BLaER1 treated with 17β-estradiol and CSF1 and Interleukin-3, amounts not matched to agents 10 nM and 100 nM (cell line): ENCODE measurements around the gene TIGD4.
A peak's percentile ranks its signal among the peaks of the same experiment; 100 is the strongest.

Experiments used
- H3K27ac ChIP-seq, 11 experiments: shearing (Covaris generic); formaldehyde crosslinking; 2 replicates each; pipeline ENCODE4 v1.8.1; 2022
- H3K27me3 ChIP-seq, 11 experiments: shearing (Covaris generic); formaldehyde crosslinking; 2 replicates each; pipeline ENCODE4 v1.8.1; 2022
- H3K36me3 ChIP-seq, 11 experiments: shearing (Covaris generic); formaldehyde crosslinking; 2 replicates each; pipeline ENCODE4 v1.8.1; 2022
- H3K4me1 ChIP-seq, 10 experiments: shearing (Covaris generic); formaldehyde crosslinking; 2 replicates each; pipeline ENCODE4 v1.8.1; 2022
- H3K4me2 ChIP-seq, 11 experiments: shearing (Covaris generic); formaldehyde crosslinking; 2 replicates each; pipeline ENCODE4 v1.8.1; 2022
- H3K4me3 ChIP-seq, 10 experiments: shearing (Covaris generic); formaldehyde crosslinking; 2 replicates each; pipeline ENCODE4 v1.8.1; 2022
- H3K9ac ChIP-seq, 11 experiments: shearing (Covaris generic); formaldehyde crosslinking; 2 replicates each; pipeline ENCODE4 v1.8.1; 2022
- H3K9me3 ChIP-seq, 11 experiments: shearing (Covaris generic); formaldehyde crosslinking; replicated peaks in 1 of 11; 2 replicates each; pipeline ENCODE4 v1.8.1; 2022
- H4K20me1 ChIP-seq, 11 experiments: shearing (Covaris generic); formaldehyde crosslinking; 2 replicates each; pipeline ENCODE4 v1.8.1; 2022
- Cebpa-rat ChIP-seq, 11 experiments: shearing (Covaris generic); IDR thresholded peaks; 2 replicates each; pipeline ENCODE4 v1.8.1; 2022

Gene TIGD4

DNA sequence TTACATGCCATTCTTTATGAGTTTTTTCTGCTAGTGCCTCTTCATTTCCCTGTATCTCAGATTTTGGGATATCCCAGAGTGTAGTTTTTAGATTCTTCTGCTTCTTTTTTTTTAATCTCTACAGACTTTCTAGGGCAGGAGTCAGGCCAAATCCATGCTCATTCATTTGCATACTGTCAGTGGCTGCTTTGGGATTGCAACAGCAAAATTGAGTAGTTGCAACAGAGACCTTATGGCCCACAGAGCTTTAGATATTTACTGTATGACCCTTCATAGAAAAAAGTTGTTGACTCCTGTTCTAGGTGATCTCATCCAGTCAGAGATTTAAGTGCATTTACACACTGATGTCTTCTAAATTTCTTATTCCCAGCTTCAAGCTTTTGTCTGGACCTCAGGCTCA is 35.5 kb upstream of the TIGD4 start:
- Histone ChIP-seq H3K27ac (no peak overlapping the region), H3K4me3 (peak overlapping the region in 2 of 10 experiments; percentile 1 to 22; a peak in 4 of 20 replicates), H3K4me1 (peaks cover 13 to 29% (median 23%) of the 10 kb centered on the region in 10 experiments), H3K9me3 (peaks cover 83 to 100% (median 89%) of the 10 kb centered on the region in 11 experiments), H4K20me1 (no peaks in the 10 kb centered on the region), H3K36me3 (peaks cover 45 to 94% (median 79%) of the 10 kb centered on the region in 11 experiments), H3K4me2 (no peak overlapping the region), H3K9ac (no peak overlapping the region), H3K27me3 (no peaks in the 10 kb centered on the region)
- no peak for TF ChIP-seq Cebpa-rat (IDR thresholded peaks at IDR 0.05)

DNA sequence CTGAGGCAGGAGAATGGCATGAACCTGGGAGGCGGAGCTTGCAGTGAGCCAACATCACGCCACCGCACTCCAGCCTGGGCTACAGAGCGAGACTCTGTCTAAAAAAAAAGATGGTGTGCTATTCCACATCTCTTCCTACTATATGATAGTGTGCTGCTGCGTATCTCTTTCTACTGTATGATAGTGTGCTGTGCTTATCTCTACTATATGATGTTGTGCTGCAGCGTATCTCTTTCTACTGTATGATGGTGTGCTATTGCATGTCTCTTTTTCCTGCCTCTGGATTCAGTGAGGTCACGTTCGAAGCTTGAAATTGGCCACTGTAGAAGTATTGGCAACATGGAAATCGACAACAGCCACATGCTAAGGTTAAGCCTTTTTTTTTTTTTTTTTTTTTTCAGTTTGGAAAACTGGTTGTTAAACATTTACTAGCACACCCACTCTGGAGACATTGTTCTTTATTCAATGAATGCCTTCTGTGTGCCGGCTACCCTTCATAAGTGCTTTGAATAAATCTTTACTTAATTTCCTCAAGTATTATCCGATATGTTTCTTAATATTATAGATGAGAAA is 31.3 kb upstream of the TIGD4 start:
- Histone ChIP-seq H3K9ac (no peak overlapping the region), H3K9me3 (peaks cover 67 to 84% (median 76%) of the 10 kb centered on the region in 11 experiments), H3K4me3 (no peak overlapping the region), H3K4me1 (peaks cover 0 to 22% (median 10%) of the 10 kb centered on the region in 10 experiments; a peak in 12 of 20 replicates), H4K20me1 (peaks cover 0 to 25% (median 5%) of the 10 kb centered on the region in 11 experiments; a peak in 9 of 22 replicates), H3K4me2 (no peak overlapping the region), H3K27me3 (no peaks in the 10 kb centered on the region), H3K36me3 (peaks cover 16 to 87% (median 56%) of the 10 kb centered on the region in 11 experiments), H3K27ac (no peak overlapping the region)
- TF ChIP-seq Cebpa-rat (IDR thresholded peaks at IDR 0.05), result no peak

DNA sequence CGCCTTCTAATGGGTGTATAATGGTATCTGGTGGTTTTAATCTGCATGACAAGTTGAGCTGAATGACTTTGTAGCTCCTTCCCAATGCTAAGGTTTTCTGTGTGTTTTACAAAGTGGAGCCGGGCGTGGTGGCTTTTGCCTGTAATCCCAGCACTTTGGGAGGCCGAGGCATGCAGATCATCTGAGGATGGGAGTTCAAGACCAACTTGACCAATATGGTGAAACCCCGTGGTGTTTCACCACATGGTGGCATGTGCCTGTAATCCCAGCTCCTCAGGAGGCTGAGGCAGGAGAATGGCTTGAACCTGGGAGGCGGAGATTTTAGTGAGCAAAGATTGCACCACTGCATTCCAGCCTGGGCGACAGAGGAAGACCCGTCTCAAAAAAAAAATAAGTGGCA is 29.1 kb upstream of the TIGD4 start:
- Histone ChIP-seq H3K27me3 (no peaks in the 10 kb centered on the region), H3K4me1 (peaks cover 0 to 33% (median 11%) of the 10 kb centered on the region in 10 experiments; a peak in 13 of 20 replicates), H3K27ac (no peak overlapping the region), H4K20me1 (peaks cover 0 to 38% (median 12%) of the 10 kb centered on the region in 11 experiments; a peak in 9 of 22 replicates), H3K4me2 (no peak overlapping the region), H3K36me3 (peaks cover under 1 to 66% (median 37%) of the 10 kb centered on the region in 11 experiments; a peak in 18 of 22 replicates), H3K4me3 (no peak overlapping the region), H3K9ac (no peak overlapping the region), H3K9me3 (peaks cover 46 to 63% (median 54%) of the 10 kb centered on the region in 11 experiments)
- no peak for TF ChIP-seq Cebpa-rat (IDR thresholded peaks at IDR 0.05)

DNA sequence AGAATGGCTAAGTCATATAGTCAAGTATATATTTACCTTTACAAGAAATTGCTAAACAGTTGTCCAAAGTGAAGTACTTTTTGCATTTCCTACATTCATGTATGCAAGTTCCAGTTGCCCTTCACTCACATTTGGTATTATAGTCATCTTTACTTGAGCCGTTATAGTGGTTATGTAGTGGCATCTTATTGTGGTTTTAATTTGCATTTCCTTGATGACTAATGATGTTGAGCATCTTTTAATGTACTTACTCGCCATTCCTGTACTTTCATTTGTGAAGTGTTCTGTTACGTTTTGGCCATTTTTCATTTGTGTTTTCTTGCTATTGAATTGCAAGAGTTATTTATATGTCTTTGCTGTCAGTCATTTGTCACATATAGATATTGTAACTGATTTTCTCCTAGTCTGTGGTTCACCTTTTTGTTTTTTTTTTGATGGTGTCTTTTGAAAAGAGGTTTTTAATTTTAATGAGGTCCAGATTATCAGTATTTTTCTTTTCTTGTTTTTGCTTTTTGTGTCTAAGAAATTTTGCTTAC is 27.8 kb upstream of the TIGD4 start:
- Histone ChIP-seq H3K9me3 (peaks cover 34 to 50% (median 42%) of the 10 kb centered on the region in 11 experiments), H3K9ac (no peak overlapping the region), H3K27me3 (no peaks in the 10 kb centered on the region), H3K4me2 (peak overlapping the region in 6 of 11 experiments; percentile 27 to 81 (median 44); a peak in 9 of 22 replicates), H3K27ac (no peak overlapping the region), H4K20me1 (peaks cover 0 to 51% (median 18%) of the 10 kb centered on the region in 11 experiments; a peak in 9 of 22 replicates), H3K4me3 (no peak overlapping the region), H3K36me3 (peaks cover 0 to 56% (median 34%) of the 10 kb centered on the region in 11 experiments; a peak in 18 of 22 replicates), H3K4me1 (peaks cover 0 to 33% (median 11%) of the 10 kb centered on the region in 10 experiments; a peak in 13 of 20 replicates)
- TF ChIP-seq Cebpa-rat (IDR thresholded peaks at IDR 0.05), result no peak

DNA sequence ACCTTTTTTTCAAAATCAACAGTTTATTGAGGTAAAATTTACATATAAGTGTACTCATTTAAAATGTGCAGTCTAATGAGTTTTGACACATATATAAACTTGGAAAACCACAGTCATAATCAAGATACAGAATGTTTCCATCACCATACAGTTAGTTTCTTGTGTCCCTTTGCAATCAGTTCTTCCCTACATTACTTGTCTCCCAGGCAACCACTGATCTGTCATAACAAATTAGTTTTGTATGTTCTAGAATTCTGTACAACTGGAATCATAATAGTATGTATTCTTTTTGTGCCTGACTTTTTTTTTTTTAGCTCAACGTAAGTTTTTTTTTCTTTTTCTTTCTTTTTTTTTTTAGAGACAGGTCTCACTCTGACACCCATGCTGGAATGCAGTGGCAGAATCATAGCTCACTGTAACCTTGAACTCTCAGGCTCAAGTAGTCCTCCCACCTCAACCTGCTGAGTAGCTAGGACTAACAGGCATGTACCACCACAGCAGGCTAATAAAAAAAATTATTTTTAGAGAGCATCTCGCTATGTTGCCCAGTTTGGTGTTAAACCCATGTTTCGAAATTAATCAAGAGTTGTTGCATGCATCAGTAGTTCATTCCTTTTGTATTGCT is 27.1 kb upstream of the TIGD4 start:
- H3K27me3 ChIP-seq, result no peaks in the 10 kb centered on the region
- H3K9me3 ChIP-seq, result peaks cover 27 to 42% (median 36%) of the 10 kb centered on the region in 11 experiments
- H3K4me1 ChIP-seq, result peaks cover 0 to 33% (median 11%) of the 10 kb centered on the region in 10 experiments; a peak in 13 of 20 replicates
- H3K4me2 ChIP-seq, result peak overlapping the region in 4 of 11 experiments; percentile 34 to 81 (median 59); a peak in 8 of 22 replicates
- no peak for TF ChIP-seq Cebpa-rat (IDR thresholded peaks at IDR 0.05)
- H4K20me1 ChIP-seq, result peaks cover 0 to 58% (median 18%) of the 10 kb centered on the region in 11 experiments; a peak in 9 of 22 replicates
- 0 out of 22 replicates have a peak overlapping the region, but pooled peaks of 1 of the 11 experiments have one; percentile 53 for H3K9ac ChIP-seq
- no peak overlapping the region for H3K4me3 ChIP-seq
- H3K36me3 ChIP-seq, result peaks cover 0 to 48% (median 28%) of the 10 kb centered on the region in 11 experiments; a peak in 17 of 22 replicates
- H3K27ac ChIP-seq, result peak overlapping the region in 2 of 11 experiments; percentile 5 to 44; a peak in 1 of 22 replicates

DNA sequence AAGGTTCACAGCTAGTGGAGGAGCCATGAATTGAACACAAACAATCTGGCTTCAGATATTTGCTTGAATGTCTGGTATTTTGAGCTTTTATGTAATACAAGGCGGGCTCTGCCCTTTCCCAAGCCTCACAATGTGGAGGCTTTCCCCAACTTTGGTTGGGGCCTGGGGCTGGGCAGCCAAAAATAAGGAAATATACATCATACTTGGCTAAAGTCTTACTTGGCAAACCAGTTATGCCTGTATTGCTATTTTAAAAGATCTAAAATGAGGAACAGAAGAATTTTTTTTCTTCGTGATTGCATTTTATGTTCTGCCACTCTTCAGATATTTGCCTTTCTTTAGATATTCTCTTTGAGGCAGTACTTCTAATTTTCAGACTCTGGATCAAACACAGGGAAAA is 26.3 kb upstream of the TIGD4 start:
- no peak overlapping the region for H3K4me3 ChIP-seq
- peak overlapping the region in 3 of 11 experiments; percentile 5 to 44 (median 39); a peak in 3 of 22 replicates for H3K27ac ChIP-seq
- TF ChIP-seq Cebpa-rat (IDR thresholded peaks at IDR 0.05), result no peak
- H3K4me1 ChIP-seq, result peaks cover 0 to 33% (median 11%) of the 10 kb centered on the region in 10 experiments; a peak in 13 of 20 replicates
- H3K9me3 ChIP-seq, result peaks cover 21 to 38% (median 30%) of the 10 kb centered on the region in 11 experiments
- no peaks in the 10 kb centered on the region for H3K27me3 ChIP-seq
- H3K4me2 ChIP-seq, result peak overlapping the region in 5 of 11 experiments; percentile 4 to 81 (median 49); a peak in 7 of 22 replicates
- peaks cover 0 to 66% (median 20%) of the 10 kb centered on the region in 11 experiments; a peak in 10 of 22 replicates for H4K20me1 ChIP-seq
- H3K9ac ChIP-seq, result 0 out of 22 replicates have a peak overlapping the region, but pooled peaks of 1 of the 11 experiments have one; percentile 53
- H3K36me3 ChIP-seq, result peaks cover 0 to 40% (median 22%) of the 10 kb centered on the region in 11 experiments; a peak in 17 of 22 replicates

DNA sequence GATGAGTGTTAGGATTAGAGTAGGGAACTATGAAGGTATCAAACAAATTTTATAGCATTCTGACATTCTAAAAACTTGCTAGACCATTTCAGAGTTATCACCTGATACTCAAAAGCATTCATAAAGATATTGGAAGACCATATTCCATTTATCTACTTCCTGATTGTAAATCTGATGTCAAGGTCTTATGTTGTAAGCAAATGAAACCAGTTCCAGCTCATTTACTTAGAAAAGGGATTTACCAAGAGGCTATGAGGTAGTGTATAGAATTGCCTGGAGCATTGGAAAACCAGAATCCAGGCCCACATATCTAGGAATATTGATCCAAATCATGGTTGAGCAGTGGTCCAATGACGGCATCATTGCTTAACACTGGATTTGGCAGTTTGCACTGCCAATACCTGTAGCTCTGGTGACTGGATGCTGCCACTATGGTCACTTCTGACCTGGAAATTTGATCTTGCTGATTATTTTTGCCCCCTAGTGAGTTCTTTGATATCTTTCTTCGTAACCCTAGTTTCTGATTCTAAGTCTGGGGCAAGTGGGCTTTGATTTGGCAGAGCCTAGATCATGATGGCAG is 25.6 kb upstream of the TIGD4 start:
- H4K20me1 ChIP-seq, result peaks cover 0 to 73% (median 20%) of the 10 kb centered on the region in 11 experiments; a peak in 10 of 22 replicates
- peak overlapping the region in 2 of 11 experiments; percentile 5 to 39; a peak in 3 of 22 replicates for H3K27ac ChIP-seq
- H3K4me2 ChIP-seq, result peak overlapping the region in 3 of 11 experiments; percentile 49 to 81 (median 69); a peak in 7 of 22 replicates
- H3K36me3 ChIP-seq, result peaks cover 0 to 37% (median 19%) of the 10 kb centered on the region in 11 experiments; a peak in 16 of 22 replicates
- no peak overlapping the region for H3K9ac ChIP-seq
- TF ChIP-seq Cebpa-rat (IDR thresholded peaks at IDR 0.05), result no peak
- peaks cover 0 to 33% (median 11%) of the 10 kb centered on the region in 10 experiments; a peak in 13 of 20 replicates for H3K4me1 ChIP-seq
- no peak overlapping the region for H3K4me3 ChIP-seq
- H3K27me3 ChIP-seq, result no peaks in the 10 kb centered on the region
- H3K9me3 ChIP-seq, result peaks cover 15 to 33% (median 28%) of the 10 kb centered on the region in 11 experiments; a peak in 21 of 22 replicates

DNA sequence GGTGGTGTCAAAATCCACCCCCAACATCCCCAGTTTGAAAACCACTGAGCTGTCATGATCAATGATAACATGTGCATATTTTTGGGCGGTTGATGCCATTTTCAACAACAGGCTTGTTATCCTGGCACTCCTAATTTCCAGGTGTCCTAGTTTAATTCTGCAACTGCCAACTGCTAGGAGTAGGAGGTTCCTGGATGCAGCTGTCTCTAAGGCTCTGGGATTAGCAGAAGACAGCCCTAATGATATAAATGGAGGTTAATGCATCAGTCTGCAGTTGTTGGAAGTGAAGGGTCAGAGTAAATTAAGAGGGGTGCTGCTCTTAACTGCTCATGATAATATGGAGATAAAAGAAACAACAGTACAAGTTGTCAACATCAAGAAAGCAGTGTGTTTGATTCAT is 24.0 kb upstream of the TIGD4 start:
- H4K20me1 ChIP-seq, result peaks cover 0 to 74% (median 12%) of the 10 kb centered on the region in 11 experiments; a peak in 10 of 22 replicates
- no peak for TF ChIP-seq Cebpa-rat (IDR thresholded peaks at IDR 0.05)
- peaks cover 4 to 21% (median 19%) of the 10 kb centered on the region in 11 experiments; a peak in 20 of 22 replicates for H3K9me3 ChIP-seq
- H3K36me3 ChIP-seq, result peaks cover 0 to 20% (median 4%) of the 10 kb centered on the region in 11 experiments; a peak in 15 of 22 replicates
- H3K27ac ChIP-seq, result no peak overlapping the region
- no peaks in the 10 kb centered on the region for H3K27me3 ChIP-seq
- H3K9ac ChIP-seq, result no peak overlapping the region
- peaks cover 0 to 33% (median 11%) of the 10 kb centered on the region in 10 experiments; a peak in 13 of 20 replicates for H3K4me1 ChIP-seq
- H3K4me2 ChIP-seq, result no peak overlapping the region
- no peak overlapping the region for H3K4me3 ChIP-seq
